ENCODE data around the gene FOXP1.
"Not testable (repeated sequence)": the region's sequence is repeated elsewhere in the genome, so short reads cannot be mapped to it uniquely, and the experiment has no call there.

- not testable (repeated sequence) for TF ChIP-seq ZNF367 (CRISPR knock-in tag; IDR thresholded peaks at IDR 0.05; ENCODE audit: borderline replicate concordance); EZH2 (conservative IDR thresholded peaks at IDR 0.05; ENCODE audit: low read depth, low read length); ASH2L (IDR thresholded peaks at IDR 0.05; ENCODE audit: insufficient read length, low read depth, low read length); TBP (CRISPR knock-in tag; IDR thresholded peaks at IDR 0.05)
These were observed 147.7 kb downstream of the FOXP1 start for GRCh38 chr3:71435836-71436235.
